Colonic mucosa (tissue), 4 donors: ENCODE results near the gene PRELP. TPM values are rescaled to one million over a fixed set of nuclear protein-coding genes. Genes with fewer than 3 reads are reported as not detected.

ENCODE experiments used
- DNase-seq: peaks from one replicate; pipeline ENCODE4 v3.0.0-alpha.2; 2020
- H3K27ac ChIP-seq: fragments of 200-600 bp; one replicate; pipeline ENCODE4 v1.8.0; 2021
- H3K27me3 ChIP-seq: fragments of 200-600 bp; one replicate; pipeline ENCODE4 v1.8.0; 2021
- H3K36me3 ChIP-seq: fragments of 200-600 bp; one replicate; pipeline ENCODE4 v1.8.0; 2021
- H3K4me1 ChIP-seq: fragments of 200-600 bp; one replicate; pipeline ENCODE4 v1.8.0; 2021; ENCODE audit warnings: mild to moderate bottlenecking
- H3K4me3 ChIP-seq: fragments of 200-600 bp; one replicate; pipeline ENCODE4 v1.8.0; 2021
- H3K9ac ChIP-seq, 2 donors: one replicate each; pipeline ENCODE4 v1.7.0; 2013; ENCODE audit warnings: control low read depth in 2 of 2, low read depth in 2 of 2, low read length in 2 of 2
- H3K9me3 ChIP-seq: fragments of 200-600 bp; one replicate; pipeline ENCODE4 v1.8.0; 2021
- CTCF ChIP-seq: fragments of 200-600 bp; IDR thresholded peaks from one replicate; pipeline ENCODE4 v1.8.0; 2022; ENCODE audit warnings: antibody characterized with exemption, mild to moderate bottlenecking
- intact Hi-C: fragments of 100-400 bp; cut with DNase I; formaldehyde crosslinking; loops from one replicate; pipeline ENCODE4 v1.14.1; 2022
- total RNA-seq, 2 donors: library from RNA; stranded (reverse); fragmentation: NEBNext Ultra II Directional in 1 of 2; extraction: Animal tissue kit (Norgen Biotek cat#: 25700) in 1 of 2; gene quantifications; one replicate each; pipeline ENCODE4 v1.2.1, GENCODE V29; 2021
- donor health status: healthy.
- donor health status: DM: no; HTN: no; CAD: no.
- donor health status: DM: no; HTN: no; CAD: no.

PRELP gene
- total RNA-seq, 2 donors from 2014 or later: 2.4 to 9.3 TPM

DNA sequence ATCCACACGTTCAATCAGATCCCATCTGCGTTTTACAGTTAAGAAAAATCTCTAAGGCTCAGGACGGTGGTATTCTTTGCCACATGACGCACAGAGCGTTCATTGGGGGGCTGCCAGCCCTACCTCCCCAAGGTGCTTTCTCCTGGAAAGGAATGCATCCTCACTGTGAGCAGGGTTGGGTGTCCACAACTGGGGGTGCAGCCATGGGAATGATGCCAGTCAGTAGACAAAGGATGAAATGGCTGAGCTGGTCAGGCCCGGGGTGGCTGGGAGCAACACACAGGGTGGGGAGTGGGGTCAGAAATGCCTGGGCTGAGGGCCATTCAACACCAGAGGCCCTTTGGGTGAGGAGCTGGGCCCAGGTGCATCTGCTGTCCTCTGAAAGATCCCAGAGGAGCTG is 44.3 kb downstream of the PRELP start:
- TF ChIP-seq CTCF: no peak
- no peaks in the 10 kb centered on the region for H3K9me3 ChIP-seq
- intact Hi-C loops: no loop called here
- H3K4me1 ChIP-seq: no peaks in the 10 kb centered on the region
- DNase-seq: no peak
- no peak overlapping the region for H3K4me3 ChIP-seq
- H3K27ac ChIP-seq: no peak overlapping the region
- no peaks in the 10 kb centered on the region for H3K36me3 ChIP-seq
- H3K9ac ChIP-seq: no peak overlapping the region
- H3K27me3 ChIP-seq: no peaks in the 10 kb centered on the region

DNA sequence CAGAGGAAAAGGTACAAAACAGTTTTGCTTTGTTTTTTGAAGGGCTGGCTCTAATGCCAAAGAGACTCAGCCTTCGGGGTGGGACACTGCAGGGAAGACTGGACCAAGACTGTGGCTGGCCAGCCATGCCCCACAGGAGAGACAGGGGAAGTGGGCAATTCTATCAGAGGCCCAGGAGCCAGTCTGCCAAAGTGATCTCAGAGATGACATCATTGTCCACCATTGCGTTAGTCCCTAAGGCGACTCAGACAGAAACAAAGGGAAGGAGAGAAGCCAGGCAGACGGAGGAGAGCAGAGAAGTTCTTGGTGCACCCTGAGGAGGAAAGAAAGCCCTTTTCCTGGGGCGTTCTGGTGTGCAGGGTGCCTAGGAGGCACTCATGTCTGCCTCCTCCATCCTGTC is 44.7 kb downstream of the PRELP start:
- TF ChIP-seq CTCF: no peak
- intact Hi-C loops: no loop called here
- H3K4me1 ChIP-seq: no peaks in the 10 kb centered on the region
- no peaks in the 10 kb centered on the region for H3K27me3 ChIP-seq
- H3K9ac ChIP-seq: no peak overlapping the region
- no peak overlapping the region for H3K4me3 ChIP-seq
- no peaks in the 10 kb centered on the region for H3K36me3 ChIP-seq
- no peak for DNase-seq
- H3K9me3 ChIP-seq: no peaks in the 10 kb centered on the region
- no peak overlapping the region for H3K27ac ChIP-seq

GRCh38 chr1:203521074-203521794 is 45.6 kb downstream of the PRELP start:
- no peaks in the 10 kb centered on the region for H3K36me3 ChIP-seq
- no peak overlapping the region for H3K27ac ChIP-seq
- no peaks in the 10 kb centered on the region for H3K4me1 ChIP-seq
- intact Hi-C loops: no loop called here
- no peak overlapping the region for H3K9ac ChIP-seq
- H3K9me3 ChIP-seq: no peaks in the 10 kb centered on the region
- no peaks in the 10 kb centered on the region for H3K27me3 ChIP-seq
- TF ChIP-seq CTCF: no peak
- no peak for DNase-seq
- no peak overlapping the region for H3K4me3 ChIP-seq

- DNase-seq: no peak
- Histone ChIP-seq H3K36me3 (no peaks in the 10 kb centered on the region), H3K4me3 (no peak overlapping the region), H3K27me3 (no peaks in the 10 kb centered on the region), H3K9me3 (no peaks in the 10 kb centered on the region), H3K27ac (no peak overlapping the region), H3K9ac (no peak overlapping the region), H3K4me1 (no peaks in the 10 kb centered on the region)
- intact Hi-C loops: no loop called here
- TF ChIP-seq CTCF: no peak
Observed at GRCh38 chr1:203521812-203522211, 46.2 kb downstream of the PRELP start.

DNA sequence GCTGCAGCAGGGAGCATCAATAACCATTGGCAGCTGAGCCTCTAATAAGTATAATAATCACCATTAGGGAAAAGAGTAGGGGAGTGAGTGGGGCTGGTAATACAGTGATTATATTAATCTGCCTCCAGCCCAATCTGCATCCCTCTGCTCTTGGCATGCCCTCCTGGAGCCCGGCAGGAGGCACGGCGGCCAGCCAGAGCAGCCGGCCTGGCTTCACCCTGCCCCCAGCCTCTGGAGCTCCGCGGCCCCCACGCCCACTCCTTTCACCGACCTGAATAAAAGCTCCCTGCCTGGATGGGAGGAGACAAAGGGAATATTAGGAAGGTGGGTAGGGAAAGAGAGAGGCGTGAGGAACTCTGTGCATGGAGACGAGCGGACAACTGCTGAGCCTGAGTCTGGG is 46.6 kb downstream of the PRELP start:
- TF ChIP-seq CTCF: no peak
- intact Hi-C loops: no loop called here
- no peaks in the 10 kb centered on the region for H3K9me3 ChIP-seq
- DNase-seq: no peak
- no peak overlapping the region for H3K27ac ChIP-seq
- no peaks in the 10 kb centered on the region for H3K4me1 ChIP-seq
- no peak overlapping the region for H3K4me3 ChIP-seq
- H3K36me3 ChIP-seq: no peaks in the 10 kb centered on the region
- no peaks in the 10 kb centered on the region for H3K27me3 ChIP-seq
- no peak overlapping the region for H3K9ac ChIP-seq
